ENCODE measurements around the gene SLC45A3.

SLC45A3 gene

GRCh38 chr1:205699416-205699815 lies 19.1 kb upstream of the SLC45A3 start:
- DNase-seq = no peak

- DNase-seq = no peak
These were observed 18.6 kb upstream of the SLC45A3 start for GRCh38 chr1:205698921-205699320.

- no peak for DNase-seq
These were observed 13.2 kb upstream of the SLC45A3 start for GRCh38 chr1:205693421-205693991.

GRCh38 chr1:205692423-205692822 lies 12.1 kb upstream of the SLC45A3 start:
- DNase-seq = no peak

GRCh38 chr1:205690122-205690756 lies 9.9 kb upstream of the SLC45A3 start:
- DNase-seq = no peak

- DNase-seq = no peak
These were observed 9.2 kb upstream of the SLC45A3 start for GRCh38 chr1:205689479-205689878.

- DNase-seq = no peak
These were observed 8.1 kb upstream of the SLC45A3 start for GRCh38 chr1:205688171-205689080.

GRCh38 chr1:205687242-205687641 lies 6.9 kb upstream of the SLC45A3 start:
- DNase-seq = no peak

- no peak for DNase-seq
These were observed 1.1 kb upstream of the SLC45A3 start for GRCh38 chr1:205681364-205681763.

GRCh38 chr1:205678286-205679111 lies 1.8 kb downstream of the SLC45A3 start:
- no peak for DNase-seq

GRCh38 chr1:205677167-205677566 lies 3.1 kb downstream of the SLC45A3 start:
- DNase-seq = no peak

GRCh38 chr1:205676597-205676996 lies 3.7 kb downstream of the SLC45A3 start:
- DNase-seq = no peak

- no peak for DNase-seq
These were observed 4.3 kb downstream of the SLC45A3 start for GRCh38 chr1:205676002-205676401.

- no peak for DNase-seq
These were observed 5.1 kb downstream of the SLC45A3 start for GRCh38 chr1:205675247-205675646.

GRCh38 chr1:205672970-205673369 lies 7.3 kb downstream of the SLC45A3 start:
- DNase-seq = no peak

- no peak for DNase-seq
These were observed 7.9 kb downstream of the SLC45A3 start for GRCh38 chr1:205672395-205672889.

GRCh38 chr1:205670611-205671430 lies 9.5 kb downstream of the SLC45A3 start:
- DNase-seq = no peak

- no peak for DNase-seq
These were observed 10.2 kb downstream of the SLC45A3 start for GRCh38 chr1:205670150-205670446.

GRCh38 chr1:205669341-205670149 lies 10.8 kb downstream of the SLC45A3 start:
- no peak for DNase-seq

GRCh38 chr1:205668951-205669340 lies 11.4 kb downstream of the SLC45A3 start:
- no peak for DNase-seq

GRCh38 chr1:205667909-205668643 lies 12.2 kb downstream of the SLC45A3 start:
- DNase-seq = no peak
